ENCODE data around the gene ERFE. TPM values are rescaled to one million over a fixed set of nuclear protein-coding genes. Genes with fewer than 3 reads are reported as not detected.

ERFE gene
- total RNA-seq, 1 experiment from 2014 or later: 11.2 TPM

DNA sequence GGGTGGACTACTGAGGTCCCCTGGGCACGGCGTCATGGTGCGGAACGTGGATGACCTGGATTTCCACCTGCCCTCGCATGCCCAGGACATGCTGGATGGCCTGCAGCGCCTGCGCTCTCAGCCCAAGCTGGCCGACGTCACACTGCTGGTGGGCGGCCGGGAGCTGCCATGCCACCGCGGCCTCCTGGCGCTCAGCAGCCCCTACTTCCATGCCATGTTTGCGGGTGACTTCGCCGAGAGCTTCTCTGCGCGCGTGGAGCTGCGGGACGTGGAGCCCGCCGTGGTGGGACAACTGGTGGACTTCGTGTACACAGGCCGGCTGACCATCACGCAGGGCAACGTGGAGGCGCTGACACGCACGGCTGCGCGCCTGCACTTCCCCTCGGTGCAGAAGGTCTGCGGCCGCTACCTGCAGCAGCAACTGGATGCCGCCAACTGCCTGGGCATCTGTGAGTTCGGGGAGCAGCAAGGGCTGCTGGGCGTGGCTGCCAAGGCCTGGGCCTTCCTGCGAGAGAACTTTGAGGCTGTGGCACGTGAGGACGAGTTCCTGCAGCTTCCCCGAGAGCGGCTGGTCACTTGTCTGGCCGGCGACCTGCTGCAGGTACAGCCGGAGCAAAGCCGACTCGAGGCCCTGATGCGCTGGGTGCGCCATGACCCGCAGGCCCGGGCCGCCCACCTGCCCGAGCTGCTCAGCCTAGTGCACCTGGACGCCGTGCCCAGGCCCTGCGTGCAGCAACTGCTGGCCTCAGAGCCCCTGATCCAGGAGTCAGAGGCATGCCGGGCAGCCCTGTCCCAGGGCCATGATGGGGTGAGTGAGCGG lies 17.8 kb upstream of the ERFE start:
- no peak for DNase-seq
- H3K4me3 ChIP-seq (ENCODE audit: insufficient read depth, low read depth, low read length): no peak overlapping the region
- no peaks in the 10 kb centered on the region for H3K36me3 ChIP-seq (replicated peaks; ENCODE audit: control insufficient read depth, insufficient read depth, low read length)
- no peaks in the 10 kb centered on the region for H3K27me3 ChIP-seq (ENCODE audit: control insufficient read depth, insufficient read depth, low read length)

DNA sequence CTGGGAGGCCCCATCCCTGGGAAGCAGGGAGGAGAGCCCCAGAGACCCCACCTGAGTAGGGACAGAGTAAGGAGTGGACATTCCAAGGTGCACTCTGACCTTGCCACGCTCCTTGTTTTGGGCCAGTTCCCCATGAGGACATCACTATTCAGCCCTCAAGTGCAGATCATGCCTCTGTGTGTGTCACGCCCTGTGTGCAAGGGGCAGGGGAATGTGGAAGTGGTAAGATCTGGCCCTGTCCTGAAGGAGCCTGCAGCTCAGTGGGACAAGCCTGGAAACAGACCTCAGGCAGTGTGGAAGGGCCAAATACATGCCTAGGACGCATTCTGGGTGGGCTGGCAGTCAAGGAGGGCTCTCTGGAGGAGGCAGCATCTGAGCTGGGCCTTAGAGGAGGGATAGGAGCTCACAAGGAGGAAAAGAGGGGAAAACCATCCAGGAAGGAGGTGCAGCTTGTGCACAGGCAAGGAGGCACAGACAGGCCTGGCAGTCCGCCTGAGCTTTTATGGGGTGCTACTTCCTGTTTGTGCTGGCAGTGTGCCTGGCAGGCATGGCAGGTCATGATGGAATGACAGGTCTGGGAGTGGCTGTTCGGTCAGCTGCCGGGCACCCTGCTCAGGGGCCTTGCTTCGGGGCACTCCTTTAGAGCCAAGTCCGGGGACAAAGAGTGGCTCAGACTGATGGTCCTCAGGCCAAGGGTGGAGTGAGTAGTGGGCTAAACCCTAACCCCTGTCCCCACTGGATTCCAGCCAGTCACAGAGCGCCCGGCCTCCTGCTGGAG lies 17.0 kb upstream of the ERFE start:
- Histone ChIP-seq H3K4me3 (ENCODE audit: insufficient read depth, low read depth, low read length) (no peak overlapping the region), H3K27me3 (ENCODE audit: control insufficient read depth, insufficient read depth, low read length) (no peaks in the 10 kb centered on the region), H3K36me3 (replicated peaks; ENCODE audit: control insufficient read depth, insufficient read depth, low read length) (no peaks in the 10 kb centered on the region)
- no peak for DNase-seq

DNA sequence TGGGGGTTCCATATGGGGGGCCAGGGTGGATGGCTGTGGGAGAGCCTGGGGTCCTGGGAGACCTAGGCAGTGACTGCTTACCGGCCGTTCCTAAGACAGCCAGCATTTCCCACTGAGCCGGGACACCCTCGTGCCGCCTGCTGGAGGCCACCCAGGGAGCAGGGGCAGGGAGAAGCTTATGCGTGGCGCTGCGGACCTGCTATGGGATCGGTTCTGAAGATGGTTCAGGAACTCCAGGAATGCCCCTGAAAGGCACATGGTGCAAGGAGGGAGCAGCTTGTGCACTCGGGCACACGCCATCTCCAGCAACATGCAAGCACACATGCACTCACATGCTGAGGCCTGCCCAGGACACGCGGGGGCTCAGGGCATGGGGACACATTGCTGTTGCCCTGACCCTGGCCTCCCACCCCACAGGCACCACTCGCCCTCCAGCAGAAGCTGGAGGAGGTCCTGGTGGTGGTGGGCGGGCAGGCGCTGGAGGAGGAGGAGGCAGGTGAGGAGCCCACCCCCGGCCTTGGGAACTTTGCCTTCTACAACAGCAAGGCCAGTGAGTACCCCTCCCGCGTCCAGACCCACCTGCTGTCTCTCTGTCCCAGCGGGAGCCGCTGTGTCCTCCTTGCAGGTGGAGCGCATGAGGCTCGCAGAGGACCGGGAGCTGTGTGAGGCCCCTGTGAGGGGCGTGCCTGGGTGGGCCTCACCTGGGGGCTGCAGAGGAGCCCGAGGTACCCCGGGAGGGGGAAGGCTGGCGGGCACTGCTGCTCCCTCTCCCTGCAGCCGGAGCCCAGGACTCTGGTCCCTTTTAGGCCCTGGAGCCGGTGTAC lies 16.2 kb upstream of the ERFE start:
- no peak overlapping the region for H3K4me3 ChIP-seq (ENCODE audit: insufficient read depth, low read depth, low read length)
- no peaks in the 10 kb centered on the region for H3K36me3 ChIP-seq (replicated peaks; ENCODE audit: control insufficient read depth, insufficient read depth, low read length)
- DNase-seq: no peak
- no peaks in the 10 kb centered on the region for H3K27me3 ChIP-seq (ENCODE audit: control insufficient read depth, insufficient read depth, low read length)

DNA sequence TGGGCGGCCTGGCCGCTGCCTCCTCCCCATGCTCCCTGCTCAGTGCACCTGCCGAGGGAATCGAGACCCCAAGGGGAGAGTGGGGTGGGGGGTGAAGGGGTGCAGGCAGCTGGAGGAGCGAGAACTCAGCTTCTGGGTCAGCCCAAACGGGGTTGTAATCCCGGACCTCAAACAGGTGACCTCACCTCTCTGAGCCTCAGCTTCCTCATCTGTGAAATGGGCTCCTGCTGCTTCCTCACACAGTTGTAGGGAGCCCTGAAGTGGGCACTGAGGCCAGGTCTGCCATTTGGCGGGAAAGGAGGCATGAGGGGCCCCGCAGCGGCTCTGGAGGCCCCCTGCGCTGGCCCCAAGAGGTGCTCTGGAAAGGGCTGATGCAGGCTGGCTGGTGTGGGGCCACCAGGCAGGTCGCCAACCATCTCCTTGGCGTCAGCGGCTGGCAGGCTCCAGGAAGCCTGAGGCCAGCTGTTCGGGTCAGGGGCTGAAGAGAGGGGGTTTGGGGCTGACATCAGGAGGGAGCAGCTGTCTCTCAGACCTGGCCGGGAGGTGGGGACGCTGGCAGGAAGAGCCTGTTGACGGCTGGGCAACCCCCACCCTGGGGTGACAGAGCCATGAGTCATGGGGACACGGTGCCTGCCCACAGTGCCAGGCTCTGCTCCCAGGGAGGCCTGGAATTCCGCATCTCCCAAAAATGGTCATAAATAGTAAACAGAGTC lies 15.4 kb upstream of the ERFE start:
- H3K4me3 ChIP-seq (ENCODE audit: insufficient read depth, low read depth, low read length): no peak overlapping the region
- DNase-seq: no peak
- no peaks in the 10 kb centered on the region for H3K27me3 ChIP-seq (ENCODE audit: control insufficient read depth, insufficient read depth, low read length)
- no peaks in the 10 kb centered on the region for H3K36me3 ChIP-seq (replicated peaks; ENCODE audit: control insufficient read depth, insufficient read depth, low read length)

DNA sequence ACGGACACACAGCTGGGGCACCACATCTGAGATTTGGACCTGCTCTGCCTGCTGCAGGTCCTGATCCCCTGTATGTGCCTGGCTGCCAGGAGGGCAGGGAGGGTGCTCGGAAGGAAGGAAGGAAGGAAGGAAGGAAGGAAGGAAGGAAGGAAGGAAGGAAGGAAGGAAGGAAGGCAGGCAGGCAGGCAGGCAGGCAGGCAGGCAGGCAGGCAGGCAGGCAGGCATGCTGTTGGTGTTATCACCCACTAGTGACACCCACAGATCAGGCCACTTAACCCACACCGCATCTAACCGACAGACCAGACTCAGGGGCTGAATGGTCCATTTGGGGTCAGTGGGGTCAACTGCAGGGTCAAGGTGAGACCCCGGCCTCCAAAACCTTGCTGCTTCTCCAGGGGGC lies 14.5 kb upstream of the ERFE start:
- Histone ChIP-seq H3K4me3 (ENCODE audit: insufficient read depth, low read depth, low read length) (no peak overlapping the region), H3K27me3 (ENCODE audit: control insufficient read depth, insufficient read depth, low read length) (no peaks in the 10 kb centered on the region), H3K36me3 (replicated peaks; ENCODE audit: control insufficient read depth, insufficient read depth, low read length) (no peaks in the 10 kb centered on the region)
- no peak for DNase-seq

DNA sequence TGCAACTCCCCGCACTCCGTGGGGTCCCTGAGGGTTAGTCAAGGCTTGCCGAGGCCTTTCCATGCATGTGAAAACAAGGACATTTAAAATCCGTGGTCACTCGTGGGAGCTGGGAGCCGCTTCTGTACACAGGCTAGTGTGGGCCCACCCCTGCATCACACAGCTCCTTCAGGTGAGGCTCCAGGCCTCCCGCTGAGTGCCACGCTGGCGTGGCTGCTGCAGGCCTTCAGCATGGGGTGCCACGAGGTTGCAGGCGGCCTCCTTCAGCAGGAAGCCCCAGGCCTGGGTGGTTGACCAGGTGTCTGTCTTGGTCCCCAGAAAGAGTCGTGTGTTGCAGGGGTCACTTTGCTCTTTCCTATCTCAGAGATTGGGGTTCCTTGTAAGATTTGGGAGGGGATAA lies 13.7 kb upstream of the ERFE start:
- H3K36me3 ChIP-seq (replicated peaks; ENCODE audit: control insufficient read depth, insufficient read depth, low read length): no peaks in the 10 kb centered on the region
- no peaks in the 10 kb centered on the region for H3K27me3 ChIP-seq (ENCODE audit: control insufficient read depth, insufficient read depth, low read length)
- no peak for DNase-seq
- H3K4me3 ChIP-seq (ENCODE audit: insufficient read depth, low read depth, low read length): no peak overlapping the region

DNA sequence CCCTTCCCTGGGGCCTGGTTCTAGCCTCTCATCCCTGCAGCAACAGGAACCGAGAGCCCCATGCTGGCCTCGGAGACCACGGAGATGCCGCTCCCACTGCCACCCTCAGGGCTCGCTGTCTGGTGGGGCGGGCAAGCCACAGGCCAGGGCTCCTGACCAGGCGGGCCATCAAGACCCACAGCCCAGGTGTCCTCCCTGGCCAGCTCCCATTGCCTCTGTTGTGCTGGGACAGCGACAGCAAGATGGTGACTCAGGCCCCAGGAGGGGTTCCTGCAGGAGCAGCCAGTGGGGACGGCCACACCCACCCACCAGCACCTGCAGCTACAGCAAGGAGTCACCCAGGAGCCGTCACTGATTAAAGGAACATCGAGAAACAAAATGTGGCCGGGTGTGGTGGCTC lies 12.9 kb upstream of the ERFE start:
- no peak for DNase-seq
- Histone ChIP-seq H3K36me3 (replicated peaks; ENCODE audit: control insufficient read depth, insufficient read depth, low read length) (no peaks in the 10 kb centered on the region), H3K4me3 (ENCODE audit: insufficient read depth, low read depth, low read length) (no peak overlapping the region), H3K27me3 (ENCODE audit: control insufficient read depth, insufficient read depth, low read length) (no peaks in the 10 kb centered on the region)

DNA sequence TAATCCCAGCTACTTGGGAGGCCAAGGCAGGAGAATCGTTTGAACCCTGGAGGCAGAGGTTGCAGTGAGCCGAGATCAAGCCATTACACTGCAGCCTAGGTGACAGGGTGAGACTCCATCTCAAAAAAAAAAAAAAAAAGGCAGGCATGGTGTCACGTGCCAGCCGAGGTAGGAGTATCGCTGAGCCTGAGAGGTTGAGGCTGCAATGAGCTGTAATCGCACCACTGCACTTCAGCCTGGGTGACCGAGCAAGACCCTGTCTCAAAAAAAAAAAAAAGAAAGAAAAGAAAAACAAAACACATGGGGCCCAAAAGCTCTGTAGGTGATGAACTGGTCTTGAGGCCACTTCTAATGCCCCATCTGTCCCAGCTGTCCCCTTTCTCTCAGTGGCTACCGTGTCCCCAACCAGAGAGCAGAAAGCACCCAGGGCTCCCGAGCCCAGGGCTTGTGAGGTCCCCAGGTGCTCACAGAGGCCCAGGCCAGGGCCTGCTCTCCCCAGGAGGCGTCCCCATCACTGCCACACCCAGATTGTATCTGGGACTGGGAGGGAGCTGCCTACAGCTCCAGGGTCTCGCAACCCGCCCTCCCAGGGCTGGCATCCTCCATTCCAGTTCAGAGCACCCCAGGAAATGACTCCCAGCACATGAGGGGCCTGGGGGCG lies 11.8 kb upstream of the ERFE start:
- H3K27me3 ChIP-seq (ENCODE audit: control insufficient read depth, insufficient read depth, low read length): no peaks in the 10 kb centered on the region
- DNase-seq: no peak
- no peaks in the 10 kb centered on the region for H3K36me3 ChIP-seq (replicated peaks; ENCODE audit: control insufficient read depth, insufficient read depth, low read length)

DNA sequence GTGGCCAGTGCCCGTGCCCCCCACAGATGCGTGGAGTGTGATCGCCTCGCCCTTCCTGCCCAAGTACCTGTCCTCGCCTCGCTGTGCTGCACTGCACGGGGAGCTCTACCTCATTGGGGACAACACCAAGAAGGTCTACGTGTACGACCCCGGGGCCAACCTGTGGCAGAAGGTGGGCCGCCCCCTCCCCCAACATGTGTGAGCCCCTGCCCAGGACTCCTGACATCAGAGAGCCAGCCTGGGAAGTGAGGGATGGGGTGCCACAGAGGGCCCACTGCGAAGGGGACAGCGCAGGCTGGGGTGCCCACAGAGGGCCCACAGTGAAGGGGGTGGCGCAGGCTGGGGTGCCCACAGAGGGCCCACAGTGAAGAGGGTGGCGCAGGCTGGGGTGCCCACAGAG lies 9.8 kb upstream of the ERFE start:
- DNase-seq: no peak
- Histone ChIP-seq H3K4me3 (ENCODE audit: insufficient read depth, low read depth, low read length) (no peak overlapping the region), H3K36me3 (replicated peaks; ENCODE audit: control insufficient read depth, insufficient read depth, low read length) (no peaks in the 10 kb centered on the region), H3K27me3 (ENCODE audit: control insufficient read depth, insufficient read depth, low read length) (no peaks in the 10 kb centered on the region)

More for the DNA sequence above, 11.8 kb upstream of the ERFE start:
- H3K4me3 ChIP-seq (ENCODE audit: insufficient read depth, low read depth, low read length): no peak overlapping the region

DNA sequence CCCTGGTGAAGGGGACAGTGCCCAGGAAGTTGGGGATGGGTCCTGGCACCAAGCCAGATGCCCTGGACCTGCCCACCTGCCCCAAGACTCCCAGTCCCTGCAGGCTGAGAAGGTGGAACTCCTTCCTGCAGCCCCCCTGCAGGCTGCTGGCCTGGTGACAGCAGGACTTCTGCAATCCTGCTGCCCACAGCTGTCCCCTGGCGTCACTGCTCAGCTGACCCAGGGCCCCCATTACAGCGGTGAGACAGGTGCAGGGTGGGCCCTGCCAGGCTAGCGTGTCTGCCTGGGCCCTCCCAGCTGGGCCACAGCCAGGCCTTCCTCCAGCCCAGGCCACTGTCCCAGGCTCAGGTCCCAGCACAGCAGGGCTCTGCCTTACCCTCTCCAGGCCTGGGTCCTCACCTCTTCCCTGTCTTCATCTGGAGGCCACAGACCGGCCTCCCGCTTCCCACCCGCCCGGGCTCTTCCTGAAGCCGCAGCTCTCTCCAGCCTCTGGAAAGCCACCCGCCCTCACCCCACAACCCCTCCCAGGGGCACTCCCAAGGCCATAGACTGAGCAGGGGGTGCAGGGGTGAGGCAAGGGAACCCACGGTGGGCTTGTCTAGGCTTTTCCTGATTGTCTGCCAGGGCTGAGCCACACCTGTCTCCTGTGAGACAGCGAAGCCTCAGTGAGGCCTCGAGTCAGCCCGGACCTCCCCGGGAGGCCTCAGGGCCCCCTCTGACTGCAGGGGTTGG lies 8.8 kb upstream of the ERFE start:
- H3K4me3 ChIP-seq (ENCODE audit: insufficient read depth, low read depth, low read length): no peak overlapping the region
- DNase-seq: no peak

DNA sequence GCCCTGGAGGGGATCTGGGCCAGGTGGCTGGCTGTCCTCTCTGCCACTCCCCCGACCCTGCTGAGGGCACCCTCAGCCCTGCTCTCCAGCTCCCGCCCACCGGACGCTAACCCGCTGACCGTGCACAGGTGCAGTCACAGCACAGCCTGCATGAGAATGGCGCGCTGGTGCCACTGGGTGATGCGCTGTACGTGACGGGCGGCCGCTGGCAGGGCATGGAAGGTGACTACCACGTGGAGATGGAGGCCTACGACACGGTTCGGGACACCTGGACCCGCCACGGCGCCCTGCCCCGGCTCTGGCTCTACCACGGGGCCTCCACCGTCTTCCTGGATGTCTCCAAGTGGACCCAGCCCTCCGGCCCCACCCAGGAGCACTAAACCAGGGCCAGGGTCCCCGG lies 8.1 kb upstream of the ERFE start:
- Histone ChIP-seq H3K4me3 (ENCODE audit: insufficient read depth, low read depth, low read length) (no peak overlapping the region), H3K27me3 (ENCODE audit: control insufficient read depth, insufficient read depth, low read length) (no peaks in the 10 kb centered on the region), H3K36me3 (replicated peaks; ENCODE audit: control insufficient read depth, insufficient read depth, low read length) (no peaks in the 10 kb centered on the region)
- no peak for DNase-seq

More for the DNA sequence above, 8.8 kb upstream of the ERFE start:
- Histone ChIP-seq H3K27me3 (ENCODE audit: control insufficient read depth, insufficient read depth, low read length) (no peaks in the 10 kb centered on the region), H3K36me3 (replicated peaks; ENCODE audit: control insufficient read depth, insufficient read depth, low read length) (no peaks in the 10 kb centered on the region)

DNA sequence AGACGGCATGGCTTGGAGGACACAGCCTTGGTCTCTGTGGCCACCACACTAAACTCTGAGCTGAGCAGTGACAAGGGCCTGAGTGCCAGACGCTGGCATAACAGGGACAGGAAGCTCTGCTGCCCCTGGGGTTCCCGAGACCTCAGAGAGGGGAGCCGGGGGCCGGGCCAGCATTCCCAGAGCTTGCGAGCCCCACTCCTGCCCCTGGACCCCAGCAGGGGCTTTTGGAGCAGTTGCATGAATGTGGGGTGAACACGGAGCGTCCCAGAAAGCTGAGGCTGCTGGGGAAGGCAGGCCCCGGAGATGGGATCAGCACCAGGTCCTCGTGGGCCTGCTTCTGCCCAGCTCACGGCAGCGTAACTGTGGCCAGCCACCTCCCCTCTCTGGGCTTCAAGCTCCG lies 7.6 kb upstream of the ERFE start:
- Histone ChIP-seq H3K36me3 (replicated peaks; ENCODE audit: control insufficient read depth, insufficient read depth, low read length) (no peaks in the 10 kb centered on the region), H3K4me3 (ENCODE audit: insufficient read depth, low read depth, low read length) (no peak overlapping the region), H3K27me3 (ENCODE audit: control insufficient read depth, insufficient read depth, low read length) (no peaks in the 10 kb centered on the region)
- DNase-seq: no peak

DNA sequence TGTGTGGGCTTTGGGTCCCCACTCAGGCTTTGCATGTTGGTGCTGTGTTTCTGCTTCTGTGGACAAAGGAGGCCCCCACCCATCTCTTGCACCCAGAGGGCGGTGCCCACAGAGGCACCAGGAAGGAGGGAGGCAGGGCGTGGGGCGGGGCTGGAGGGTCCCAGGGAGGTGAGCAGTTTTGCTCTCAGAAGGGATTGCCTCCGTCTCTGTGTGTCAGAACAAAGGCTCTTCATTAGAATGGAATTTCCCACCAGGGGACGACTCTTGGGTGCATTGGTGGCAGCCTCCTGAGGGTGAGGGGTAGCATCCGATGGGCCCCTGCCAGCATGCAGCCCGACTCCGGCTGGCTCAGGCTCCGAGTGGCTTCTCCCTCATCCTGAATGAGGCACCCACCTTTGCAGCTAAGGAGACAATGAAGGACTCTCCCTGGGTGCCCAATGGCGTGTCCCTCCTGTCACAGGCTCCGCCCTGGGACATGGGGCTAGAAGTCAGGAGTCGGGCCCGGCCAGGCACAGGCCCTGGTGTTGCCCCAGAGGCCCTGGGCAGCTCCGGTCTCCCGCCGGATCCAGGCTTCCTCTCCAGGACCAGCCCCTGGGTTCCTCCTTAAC lies 7.0 kb upstream of the ERFE start:
- no peak overlapping the region for H3K4me3 ChIP-seq (ENCODE audit: insufficient read depth, low read depth, low read length)
- no peaks in the 10 kb centered on the region for H3K27me3 ChIP-seq (ENCODE audit: control insufficient read depth, insufficient read depth, low read length)
- peak; percentile 85 for DNase-seq
- no peaks in the 10 kb centered on the region for H3K36me3 ChIP-seq (replicated peaks; ENCODE audit: control insufficient read depth, insufficient read depth, low read length)

All from H7 (cell line).